HG02588 (cell line): ENCODE data around the gene MEG3.
"Not testable (repeated sequence)": the region's sequence is repeated elsewhere in the genome, so short reads cannot be mapped to it uniquely, and the experiment has no call there.

Experiments used
- ATAC-seq: cut with Tn5 transposase; IDR thresholded peaks from one replicate; pipeline ENCODE4 v1.9.1; 2021; ENCODE audit warnings: mild to moderate bottlenecking, moderate library complexity; ENCODE audit not compliant: unreplicated experiment

MEG3 gene

GRCh38 chr14:100813291-100813690, 12.6 kb upstream of the MEG3 start:
- no peak for ATAC-seq

- no peak for ATAC-seq
These were observed 10.2 kb upstream of the MEG3 start for GRCh38 chr14:100815478-100816285.

GRCh38 chr14:100816286-100816949, 9.5 kb upstream of the MEG3 start:
- ATAC-seq, result no peak

GRCh38 chr14:100816950-100817901, 8.7 kb upstream of the MEG3 start:
- ATAC-seq, result no peak

- ATAC-seq, result no peak
These were observed 7.7 kb upstream of the MEG3 start for GRCh38 chr14:100818221-100818699.

- not testable (repeated sequence) for ATAC-seq
These were observed 7.0 kb upstream of the MEG3 start for GRCh38 chr14:100818923-100819322.

- no peak for ATAC-seq
These were observed 6.5 kb upstream of the MEG3 start for GRCh38 chr14:100819453-100819828.

- no peak for ATAC-seq
These were observed 6.0 kb upstream of the MEG3 start for GRCh38 chr14:100819829-100820475.

- ATAC-seq, result no peak
These were observed 5.0 kb upstream of the MEG3 start for GRCh38 chr14:100820957-100821356.

- ATAC-seq, result no peak
These were observed 3.9 kb upstream of the MEG3 start for GRCh38 chr14:100822013-100822412.

- ATAC-seq, result no peak
These were observed 3.2 kb upstream of the MEG3 start for GRCh38 chr14:100822532-100823296.

GRCh38 chr14:100823413-100824080, 2.4 kb upstream of the MEG3 start:
- no peak for ATAC-seq

GRCh38 chr14:100824091-100824551, 1.8 kb upstream of the MEG3 start:
- ATAC-seq, result no peak

GRCh38 chr14:100824901-100825712, 811 bp upstream of the MEG3 start:
- no peak for ATAC-seq

GRCh38 chr14:100826391-100827100, 628 bp downstream of the MEG3 start:
- no peak for ATAC-seq

GRCh38 chr14:100827101-100828021, 1.4 kb downstream of the MEG3 start:
- no peak for ATAC-seq
